ENCODE results near the gene PLD1. TPM values are rescaled to one million over a fixed set of nuclear protein-coding genes. Genes with fewer than 3 reads are reported as not detected.
"Not testable (repeated sequence)": the region's sequence is repeated elsewhere in the genome, so short reads cannot be mapped to it uniquely, and the experiment has no call there.

The PLD1 gene
- polyA plus RNA-seq, 1 donor = 11.7 TPM

DNA sequence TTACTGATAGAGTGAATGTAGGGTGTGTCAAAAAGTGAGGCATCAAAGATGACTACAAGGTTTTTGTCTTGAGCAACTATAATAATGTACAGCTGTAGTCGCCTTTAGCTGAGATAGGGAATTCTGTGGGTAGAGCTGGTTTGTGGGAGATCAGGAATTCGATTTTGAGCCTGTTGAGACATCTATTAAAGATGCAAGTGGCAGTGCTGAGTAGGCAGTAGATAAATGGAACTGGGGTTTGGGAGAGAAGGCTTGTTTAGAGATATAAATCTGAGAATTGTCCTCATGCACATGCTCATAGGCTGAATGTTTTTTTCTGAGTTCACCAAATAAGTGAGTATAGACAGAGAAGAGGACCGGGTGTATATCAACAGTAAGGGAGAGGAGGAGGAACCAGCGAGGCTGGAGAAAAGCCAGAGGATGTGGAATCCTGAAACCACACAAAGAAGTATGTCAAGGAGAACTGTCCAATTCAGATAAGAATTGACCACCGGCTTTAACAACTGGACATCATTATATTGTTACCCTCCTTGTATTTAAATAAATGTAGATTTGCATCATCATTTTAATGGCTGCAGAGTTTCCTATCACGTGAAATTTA, 204.0 kb downstream of the PLD1 start:
- no peak for DNase-seq

DNA sequence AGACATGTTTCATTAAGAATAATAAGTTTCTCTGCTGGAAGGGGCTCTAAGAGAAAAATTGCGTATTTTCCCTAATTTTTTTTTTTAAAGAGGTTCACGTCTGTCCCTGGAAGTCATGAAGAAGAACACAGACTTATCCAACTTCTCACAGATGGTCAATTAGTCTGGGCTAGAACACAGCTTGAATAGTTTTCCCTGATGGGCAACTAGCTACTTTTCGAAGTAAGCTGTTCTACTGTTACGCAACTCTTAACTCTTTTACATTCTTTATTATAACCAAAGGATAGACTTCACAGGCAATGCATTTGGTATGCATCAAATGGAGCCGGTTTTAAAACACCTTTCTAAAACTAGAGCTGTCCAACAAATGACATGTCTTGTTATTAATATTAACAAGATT, 205.9 kb downstream of the PLD1 start:
- no peak for DNase-seq

DNA sequence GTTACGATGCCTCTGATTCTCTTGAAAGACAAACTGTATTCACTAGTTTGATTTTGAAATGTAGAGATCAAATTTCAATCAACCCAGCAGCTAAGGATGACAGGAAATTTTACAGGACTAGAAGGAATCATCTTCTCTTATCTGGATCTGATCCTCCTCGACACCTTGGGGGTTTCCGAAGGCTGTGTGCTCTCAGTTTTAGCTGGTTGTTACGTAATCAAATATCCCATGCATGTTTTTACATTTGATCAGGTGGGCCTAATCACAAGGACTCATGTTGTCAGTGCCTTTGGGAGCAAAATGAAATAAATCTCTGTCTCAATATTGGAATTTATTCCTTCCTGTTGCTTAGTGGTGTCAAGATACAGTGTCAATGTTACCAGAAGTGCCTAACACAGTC, 208.2 kb downstream of the PLD1 start:
- DNase-seq = no peak

DNA sequence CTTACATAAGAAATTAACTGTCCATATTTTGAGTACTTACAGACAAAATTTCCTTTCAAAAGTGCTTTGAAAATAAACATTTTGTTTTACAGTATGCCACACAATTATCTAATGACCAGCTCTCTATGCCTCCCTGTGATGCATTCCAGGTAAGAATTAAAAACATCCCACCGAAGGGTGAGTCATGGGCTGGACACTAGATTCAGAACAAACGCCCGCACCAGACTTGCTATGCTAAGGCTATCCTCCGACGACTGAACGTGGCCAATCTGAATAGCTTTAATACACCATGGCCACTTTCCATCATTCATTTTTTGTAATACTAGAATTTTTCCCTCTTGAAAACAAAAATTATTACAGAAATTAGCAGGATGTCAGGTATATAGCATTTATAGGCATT, 210.3 kb downstream of the PLD1 start:
- DNase-seq = no peak

DNA sequence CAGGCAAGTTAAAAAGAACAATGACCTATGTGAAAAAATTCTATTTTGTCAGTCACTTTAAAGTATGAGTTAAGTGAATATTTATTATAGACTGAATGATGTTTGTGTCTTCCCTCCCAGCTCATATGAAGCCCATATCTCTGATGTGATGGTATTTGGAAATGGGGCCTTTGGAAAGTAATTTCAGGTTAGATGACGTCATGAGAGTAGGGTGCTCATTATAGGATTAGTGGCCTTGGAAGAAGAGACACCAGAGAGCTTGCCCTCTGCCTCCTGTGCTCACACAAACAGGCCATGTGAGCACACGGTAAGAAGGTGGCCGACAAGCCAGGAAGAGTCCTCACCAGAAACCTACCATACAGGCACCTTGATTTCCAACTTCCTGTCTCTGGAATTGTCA, 211.3 kb downstream of the PLD1 start:
- no peak for DNase-seq

DNA sequence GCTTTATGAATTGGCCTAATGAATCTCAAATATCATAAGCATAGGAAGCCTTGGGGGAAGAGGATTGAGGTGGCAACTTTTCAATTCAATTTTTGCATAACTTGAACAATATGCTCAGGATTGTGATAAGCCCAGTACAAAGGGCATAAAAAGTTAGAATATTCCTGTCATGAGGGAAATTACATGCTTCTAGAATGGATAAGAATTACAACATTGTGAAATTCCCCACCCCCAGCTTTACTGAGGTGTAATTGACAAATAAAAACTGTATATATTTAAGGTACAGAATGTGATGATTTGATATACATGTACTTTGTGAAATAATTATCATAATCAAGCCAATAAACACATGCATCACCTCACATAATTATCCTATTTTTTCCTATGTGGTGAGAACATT, 217.5 kb downstream of the PLD1 start:
- DNase-seq = no peak

DNA sequence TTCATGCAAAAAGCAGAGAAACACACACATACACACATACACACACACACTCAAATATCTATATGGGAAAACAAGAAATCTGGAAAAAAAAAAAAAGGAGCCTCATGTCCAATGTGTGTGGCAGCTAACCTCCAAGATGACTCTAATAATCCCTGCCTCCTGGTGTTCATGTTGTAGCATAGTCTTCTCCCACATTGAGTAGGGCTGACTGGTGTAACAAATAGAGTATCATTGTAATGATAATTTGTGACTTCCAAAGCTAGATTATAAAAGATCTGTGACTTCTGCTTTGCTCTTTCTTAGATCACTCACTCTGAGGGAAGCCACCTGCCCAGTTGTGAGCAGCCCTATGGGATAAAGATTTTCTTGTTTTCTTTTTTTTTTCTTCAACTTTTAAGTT, 219.2 kb downstream of the PLD1 start:
- no peak for DNase-seq

DNA sequence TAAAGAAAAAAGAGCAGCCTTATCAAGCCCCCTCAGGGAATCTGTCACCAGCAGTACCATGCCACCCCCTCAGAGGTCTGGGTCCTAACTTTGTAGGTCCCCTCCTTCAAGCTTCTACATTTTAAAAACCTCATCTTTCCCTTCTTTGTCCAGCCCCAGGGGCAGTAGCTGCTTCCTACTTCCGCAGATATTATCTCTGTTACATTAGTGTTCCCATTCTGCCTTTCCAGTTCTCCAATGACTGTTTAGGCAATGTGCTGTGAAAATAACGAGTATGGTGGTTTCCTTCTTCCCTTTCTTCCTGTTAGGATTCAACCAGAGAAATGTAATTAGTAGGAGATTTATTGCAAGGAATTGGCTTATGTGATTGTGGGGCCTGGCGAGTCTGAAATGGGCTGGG, 224.0 kb downstream of the PLD1 start:
- DNase-seq = no peak

DNA sequence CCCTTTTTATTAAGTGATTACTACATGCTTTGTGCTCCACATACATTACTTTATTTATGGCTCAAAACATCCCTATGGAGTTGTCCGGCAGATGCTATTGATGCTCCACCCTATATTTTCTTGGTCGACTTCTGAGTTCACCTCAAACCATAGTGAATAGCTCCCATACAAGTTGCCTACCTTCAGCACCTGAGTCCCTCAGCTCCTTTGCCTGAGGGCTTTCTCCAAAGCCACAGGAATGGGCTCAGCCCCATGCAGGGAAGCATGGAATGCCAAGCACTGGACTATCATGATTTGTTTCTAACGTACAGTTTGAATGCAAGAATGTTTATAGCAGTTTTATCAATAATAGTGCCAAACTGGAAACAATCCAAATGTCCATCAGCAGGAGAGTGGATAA, 225.2 kb downstream of the PLD1 start:
- DNase-seq = no peak

DNA sequence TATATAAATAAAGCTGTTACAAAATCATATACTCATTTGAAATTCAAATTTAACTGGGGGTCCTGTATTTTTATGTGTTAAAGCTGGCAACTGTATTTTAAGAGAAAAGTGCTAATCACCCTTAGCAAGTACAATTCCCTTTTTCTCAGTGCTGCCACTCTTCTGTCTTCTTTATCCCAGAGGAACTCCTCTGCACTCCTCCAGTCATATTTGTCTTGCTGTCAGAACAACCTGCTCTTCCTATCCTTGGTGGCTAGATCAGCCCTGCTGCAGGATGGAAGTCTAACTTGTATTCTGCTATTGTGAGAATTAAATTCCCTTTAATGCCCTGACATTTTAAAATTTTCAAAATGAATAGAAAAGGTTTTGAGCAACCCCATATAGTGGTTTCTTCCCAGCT, 226.2 kb downstream of the PLD1 start:
- no peak for DNase-seq

DNA sequence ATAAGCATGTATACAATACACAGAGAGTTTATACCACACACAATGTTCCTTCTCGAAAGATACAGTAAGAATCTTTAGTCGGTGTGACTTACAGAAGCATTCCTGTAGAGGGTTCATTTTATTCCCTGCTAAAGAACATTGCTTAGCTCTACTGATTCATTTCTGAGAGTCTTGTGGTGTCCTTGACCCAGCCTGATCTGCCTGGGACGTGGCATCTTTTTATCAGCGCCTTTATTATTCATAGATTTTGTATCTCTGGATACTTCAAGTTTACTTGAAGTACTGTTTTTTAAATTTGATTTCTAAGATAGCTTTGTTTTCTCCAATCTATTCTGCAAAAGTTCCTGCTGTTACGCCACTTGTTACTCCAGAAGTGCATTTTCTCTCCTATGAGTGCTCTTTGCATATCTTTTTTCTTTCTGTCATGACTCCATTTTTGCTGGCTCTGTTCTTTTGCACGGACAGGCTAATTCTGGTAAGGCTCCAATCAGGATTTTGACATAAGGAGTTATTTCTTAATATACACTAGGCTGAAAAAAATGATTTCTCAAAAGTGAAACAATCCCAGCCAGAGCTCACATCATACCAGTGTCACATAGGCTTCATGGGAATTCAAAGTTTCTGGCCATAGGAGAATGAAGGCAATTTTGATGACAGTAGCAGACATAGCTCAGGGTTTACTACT, 235.6 kb downstream of the PLD1 start:
- no peak for DNase-seq

DNA sequence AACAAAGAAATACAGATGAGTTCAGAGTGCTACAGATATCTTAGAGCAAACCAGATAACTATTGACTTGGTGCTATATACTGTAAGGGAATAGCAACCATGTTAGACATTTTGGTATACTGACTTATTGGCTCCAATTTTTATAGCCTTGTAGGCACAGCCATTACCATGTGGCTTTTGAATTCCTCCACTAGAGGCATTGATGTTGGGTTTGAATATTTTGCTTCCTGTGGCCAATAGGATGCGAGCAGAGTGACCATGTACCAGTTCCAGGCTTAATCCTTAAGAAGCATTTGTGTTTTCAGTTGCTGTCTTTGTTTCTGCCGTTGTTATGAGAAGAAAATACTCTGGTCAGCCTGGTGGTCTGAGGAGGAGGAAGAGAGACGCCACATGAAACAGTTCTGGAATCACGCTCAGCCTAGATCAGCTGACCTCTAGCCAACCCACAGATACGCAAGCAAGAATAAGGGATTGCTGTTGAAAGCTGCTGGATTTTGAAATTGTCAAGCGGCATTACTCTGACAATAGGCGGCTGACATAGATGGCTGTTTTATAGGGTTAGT, 240.6 kb downstream of the PLD1 start:
- DNase-seq = no peak

DNA sequence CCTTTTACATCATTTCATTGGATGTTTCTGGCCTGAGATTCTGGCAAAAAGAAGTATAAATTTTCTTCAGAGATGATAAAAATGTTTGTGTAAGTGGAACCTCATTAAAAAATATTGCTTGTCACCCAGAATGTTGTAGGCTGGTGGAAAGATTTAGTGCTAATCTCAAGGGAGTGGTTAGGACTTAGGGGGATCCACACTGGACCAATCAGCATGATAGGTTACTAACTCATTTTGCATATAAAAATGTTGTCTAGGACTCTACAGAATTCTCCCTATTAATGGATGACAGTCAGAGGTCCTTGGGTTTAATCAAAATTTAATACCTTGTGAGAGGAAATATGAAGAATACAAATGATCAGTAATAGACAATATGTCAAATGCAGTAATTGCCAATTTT, 241.5 kb downstream of the PLD1 start:
- DNase-seq = no peak

DNA sequence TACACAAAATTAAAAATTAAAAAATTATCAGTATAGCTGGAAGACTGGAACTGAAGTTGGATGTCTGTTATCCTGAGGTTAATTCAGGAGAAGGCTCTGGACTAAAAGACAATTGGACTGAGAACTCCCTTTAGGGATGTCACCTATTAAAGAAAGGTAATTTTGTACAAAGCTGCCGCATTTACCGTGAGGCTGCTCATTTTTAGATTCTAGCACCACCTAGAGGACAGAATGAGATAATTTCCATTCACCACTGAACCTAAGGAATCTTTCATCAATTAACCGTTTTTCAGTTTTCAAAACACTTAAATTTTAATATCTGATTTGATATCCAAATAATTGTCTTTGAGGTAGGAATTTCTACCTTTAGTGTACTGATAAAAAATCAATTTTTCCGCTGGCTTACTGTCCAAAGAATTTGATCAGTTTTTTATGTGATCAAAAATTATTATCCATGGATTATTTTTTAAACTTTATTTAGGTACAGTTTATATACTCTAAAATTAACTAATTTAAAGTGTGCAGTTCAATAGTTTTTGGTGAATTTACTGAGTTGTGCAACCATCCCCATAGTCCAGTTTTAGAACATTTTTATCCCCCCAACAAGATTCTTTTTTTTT, 243.4 kb downstream of the PLD1 start:
- DNase-seq = peak; percentile 35

DNA sequence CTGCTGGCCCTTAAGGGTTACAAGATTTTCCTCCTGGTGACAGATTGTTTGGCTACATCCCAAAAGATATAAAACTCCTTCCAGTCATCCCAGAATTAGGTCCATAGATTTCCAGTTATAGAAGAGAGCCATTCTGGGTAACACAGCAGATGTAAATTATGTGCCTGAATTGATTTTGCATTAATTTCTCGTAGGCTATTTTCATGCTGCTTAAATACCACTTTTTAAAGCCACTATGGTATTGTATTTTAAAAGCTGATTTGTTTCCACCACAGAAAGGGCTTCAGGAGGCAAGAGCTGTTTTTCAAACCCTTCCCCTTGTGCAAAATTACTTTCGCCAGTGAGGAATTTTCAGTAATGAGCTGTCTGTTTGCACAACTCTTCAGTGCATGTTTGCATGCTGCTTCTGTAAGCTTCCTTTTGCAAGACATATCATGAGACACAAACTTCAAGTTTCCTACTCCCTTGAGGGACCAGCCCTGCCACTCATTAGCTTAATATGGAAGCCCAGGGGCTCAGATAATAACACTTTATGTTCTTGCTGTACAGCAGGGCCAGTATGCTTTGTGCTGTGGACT, 244.7 kb downstream of the PLD1 start:
- DNase-seq = no peak

DNA sequence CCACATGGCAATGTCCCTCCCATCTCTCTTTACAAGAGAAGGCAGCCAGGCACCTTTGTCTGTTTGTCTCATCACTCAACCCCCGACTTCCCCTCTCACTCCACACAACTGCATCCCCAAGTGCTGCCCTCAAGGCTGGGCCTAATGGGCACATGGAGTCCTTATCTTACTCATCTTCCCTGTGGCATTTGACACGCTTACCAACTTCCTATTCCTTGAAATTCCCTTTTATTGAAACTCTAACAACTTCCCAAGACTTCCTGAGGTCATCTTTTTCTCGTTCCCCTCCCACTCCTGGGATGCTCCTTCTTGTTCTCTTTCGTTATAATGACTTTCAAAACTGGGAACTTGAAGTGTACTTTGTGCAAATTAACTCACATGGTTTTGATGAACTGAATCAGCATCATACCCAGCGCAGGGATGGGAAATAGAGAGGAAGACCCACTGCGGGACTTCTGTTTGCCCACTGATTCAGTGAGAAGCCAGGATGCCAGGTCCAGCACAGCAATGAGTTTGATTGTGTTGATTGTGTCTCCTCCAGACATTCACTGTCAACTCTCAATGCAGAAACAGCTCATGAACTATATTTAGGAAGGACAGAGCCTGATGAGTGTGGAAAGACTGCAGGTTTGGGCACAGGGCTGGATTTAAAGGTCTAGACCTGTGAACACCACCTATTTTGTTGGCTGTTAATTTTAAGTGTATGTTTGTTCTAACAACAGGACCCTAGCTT, 245.4 kb downstream of the PLD1 start:
- DNase-seq = no peak

DNA sequence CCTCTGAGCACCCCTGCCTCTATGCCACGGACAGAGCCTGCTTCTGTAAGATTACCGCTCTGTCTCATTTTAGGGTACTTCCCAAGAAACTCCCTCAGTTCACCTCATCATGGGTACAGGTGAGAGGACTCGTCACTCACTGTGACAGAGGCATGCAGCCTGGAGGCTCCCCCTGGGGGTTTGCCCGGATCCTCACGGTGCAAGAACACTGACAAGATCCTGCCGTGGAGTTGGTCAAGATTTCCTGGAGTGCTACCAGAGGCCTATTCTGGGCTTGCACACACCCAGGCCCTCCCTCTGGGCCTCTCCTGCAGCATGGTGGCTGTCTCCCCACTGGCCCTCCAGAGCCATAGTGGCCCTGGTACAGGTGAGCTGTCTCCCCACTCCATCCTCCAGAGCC, 247.0 kb downstream of the PLD1 start:
- DNase-seq = no peak

DNA sequence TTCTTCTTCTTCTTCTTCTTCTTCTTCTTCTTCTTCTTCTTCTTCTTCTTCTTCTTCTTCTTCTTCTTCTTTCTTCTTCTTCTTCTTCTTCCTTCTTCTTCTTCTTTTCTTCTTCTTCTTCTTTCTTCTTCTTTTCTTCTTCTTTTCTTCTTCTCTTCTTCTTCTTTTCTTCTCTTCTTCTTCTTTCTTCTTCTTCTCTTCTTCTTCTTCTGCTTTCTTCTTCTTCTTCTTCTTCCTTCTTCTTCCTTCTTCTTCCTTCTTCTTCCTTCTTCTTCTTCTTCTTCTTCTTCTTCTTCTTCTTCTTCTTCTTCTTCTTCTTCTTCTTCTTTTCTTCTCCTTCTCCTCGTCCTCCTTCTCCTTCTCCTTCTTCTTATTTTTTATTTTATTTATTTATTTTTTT, 247.8 kb downstream of the PLD1 start:
- DNase-seq = not testable (repeated sequence)

DNA sequence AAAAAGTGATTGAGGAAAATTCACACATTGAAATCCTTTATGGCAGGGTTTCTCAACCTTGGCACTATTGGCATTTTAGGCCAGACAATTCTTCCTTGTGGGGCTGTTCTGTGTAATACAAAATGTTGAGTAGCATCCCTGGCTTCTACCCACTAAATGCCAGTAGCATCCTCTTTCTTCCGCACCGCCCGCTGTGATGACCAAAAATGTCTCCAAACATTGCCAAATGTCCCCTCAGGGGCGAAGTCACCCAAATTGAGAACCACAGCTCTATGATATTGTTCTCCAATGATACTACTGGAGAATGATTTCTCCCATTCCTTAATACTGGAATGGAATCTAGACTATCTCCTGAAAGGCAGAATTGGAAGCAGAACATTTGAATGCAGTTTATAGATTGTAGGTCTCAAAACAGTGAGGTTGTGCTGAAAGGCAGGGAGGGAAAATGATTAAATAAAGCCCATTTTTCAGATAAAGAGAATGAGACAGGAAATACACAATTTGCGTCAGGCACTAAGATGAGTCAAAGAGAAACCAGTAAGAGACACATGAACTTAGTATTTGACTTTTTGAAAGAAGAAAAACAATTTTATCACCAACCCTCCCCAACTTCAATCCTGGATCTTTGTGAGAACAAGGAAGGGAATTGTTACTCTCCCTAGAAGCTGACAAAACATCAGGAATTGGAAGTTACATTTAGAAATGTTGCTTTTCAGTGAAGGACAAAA, 248.5 kb downstream of the PLD1 start:
- no peak for DNase-seq

DNA sequence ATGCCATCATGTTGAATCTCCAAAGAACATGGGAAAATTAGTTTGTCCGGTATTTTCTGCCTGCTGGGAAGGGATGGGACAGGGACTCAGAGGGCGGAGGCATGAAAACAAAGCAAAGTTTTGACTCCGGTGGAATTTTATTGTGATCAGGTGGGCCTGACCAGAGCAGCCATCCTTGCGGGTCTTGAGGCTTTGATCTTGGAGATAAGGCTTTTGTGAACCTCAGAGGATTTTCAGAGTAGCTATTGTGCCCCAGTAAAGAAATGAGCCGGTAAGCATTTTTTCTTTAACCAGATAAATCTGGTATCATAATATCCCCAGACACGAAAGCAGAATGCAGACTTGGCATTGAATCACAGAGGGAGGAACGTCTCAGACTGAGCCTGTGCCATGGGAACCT, 250.7 kb downstream of the PLD1 start:
- DNase-seq = no peak

DNA sequence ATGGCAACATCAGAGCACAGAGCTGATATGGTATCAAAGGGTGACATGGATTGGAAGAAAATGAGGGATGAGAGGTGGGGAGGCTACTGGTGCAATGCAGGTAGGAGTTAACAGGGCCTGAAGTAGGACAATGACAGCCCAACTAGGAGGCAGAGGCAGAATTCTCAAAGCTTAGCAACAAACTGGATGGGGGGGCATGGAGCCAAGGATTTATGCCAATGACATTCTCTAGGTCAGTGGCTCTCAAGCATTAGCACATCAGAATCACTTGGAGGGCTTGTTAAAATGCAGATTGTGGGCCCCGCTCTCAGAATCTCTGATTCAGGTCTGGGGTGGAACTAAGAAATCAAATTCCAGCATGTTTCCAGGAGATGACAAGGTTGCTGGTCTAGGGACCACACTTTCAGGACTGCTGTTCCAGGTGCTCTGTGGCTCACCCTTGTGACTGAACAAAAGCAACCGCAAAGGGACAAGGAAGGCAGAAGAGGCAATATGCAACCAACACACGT, 252.0 kb downstream of the PLD1 start:
- DNase-seq = no peak

DNA sequence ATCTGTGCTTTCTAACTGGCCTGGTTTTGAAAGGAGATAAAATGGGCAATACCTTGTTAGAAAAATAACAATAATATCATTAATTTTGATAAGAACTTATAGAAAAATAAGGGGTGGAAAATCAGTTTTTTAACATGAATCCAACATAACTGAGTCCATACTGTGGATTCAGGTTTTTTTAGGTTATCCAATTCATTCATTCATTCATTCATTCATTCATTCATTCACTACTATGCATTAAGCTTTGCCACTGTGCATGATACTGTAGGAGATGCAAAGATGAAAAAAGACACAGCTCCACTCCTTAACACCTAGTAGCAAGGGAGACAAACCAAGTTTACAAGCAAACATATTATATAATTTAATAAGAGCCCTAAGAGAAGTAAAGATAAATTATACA, 253.1 kb downstream of the PLD1 start:
- DNase-seq = no peak

Data from hindlimb muscle (tissue), 1 donor.